ENCODE results near the gene CASQ2.

CASQ2 gene

GRCh38 chr1:115732316-115732715 lies 36.2 kb downstream of the CASQ2 start:
- DNase-seq (ENCODE audit: extremely low read depth in 1 of 2, low read depth in 1 of 2): no peak

- no peak for DNase-seq (ENCODE audit: extremely low read depth in 1 of 2, low read depth in 1 of 2)
Measured at GRCh38 chr1:115729756-115730155, 38.8 kb downstream of the CASQ2 start.

GRCh38 chr1:115728341-115728740 lies 40.2 kb downstream of the CASQ2 start:
- no peak for DNase-seq (ENCODE audit: extremely low read depth in 1 of 2, low read depth in 1 of 2)

- no peak for DNase-seq (ENCODE audit: extremely low read depth in 1 of 2, low read depth in 1 of 2)
Measured at GRCh38 chr1:115727706-115728249, 40.7 kb downstream of the CASQ2 start.

- no peak for DNase-seq (ENCODE audit: extremely low read depth in 1 of 2, low read depth in 1 of 2)
Measured at GRCh38 chr1:115726570-115726969, 41.9 kb downstream of the CASQ2 start.

- no peak for DNase-seq (ENCODE audit: extremely low read depth in 1 of 2, low read depth in 1 of 2)
Measured at GRCh38 chr1:115726161-115726560, 42.4 kb downstream of the CASQ2 start.

GRCh38 chr1:115725600-115725999 lies 42.9 kb downstream of the CASQ2 start:
- DNase-seq (ENCODE audit: extremely low read depth in 1 of 2, low read depth in 1 of 2): no peak

GRCh38 chr1:115723756-115724155 lies 44.8 kb downstream of the CASQ2 start:
- no peak for DNase-seq (ENCODE audit: extremely low read depth in 1 of 2, low read depth in 1 of 2)

- DNase-seq (ENCODE audit: extremely low read depth in 1 of 2, low read depth in 1 of 2): no peak
Measured at GRCh38 chr1:115722221-115722620, 46.3 kb downstream of the CASQ2 start.

- no peak for DNase-seq (ENCODE audit: extremely low read depth in 1 of 2, low read depth in 1 of 2)
Measured at GRCh38 chr1:115719285-115719684, 49.2 kb downstream of the CASQ2 start.

GRCh38 chr1:115718011-115718754 lies 50.3 kb downstream of the CASQ2 start:
- DNase-seq (ENCODE audit: extremely low read depth in 1 of 2, low read depth in 1 of 2): no peak

- DNase-seq (ENCODE audit: extremely low read depth in 1 of 2, low read depth in 1 of 2): no peak
Measured at GRCh38 chr1:115717541-115717940, 51.0 kb downstream of the CASQ2 start.

- no peak for DNase-seq (ENCODE audit: extremely low read depth in 1 of 2, low read depth in 1 of 2)
Measured at GRCh38 chr1:115714572-115715141, 53.9 kb downstream of the CASQ2 start.

GRCh38 chr1:115713906-115714305 lies 54.6 kb downstream of the CASQ2 start:
- DNase-seq (ENCODE audit: extremely low read depth in 1 of 2, low read depth in 1 of 2): no peak

GRCh38 chr1:115712911-115713609 lies 55.5 kb downstream of the CASQ2 start:
- DNase-seq (ENCODE audit: extremely low read depth in 1 of 2, low read depth in 1 of 2): no peak

GRCh38 chr1:115710859-115711624 lies 57.5 kb downstream of the CASQ2 start:
- no peak for DNase-seq (ENCODE audit: extremely low read depth in 1 of 2, low read depth in 1 of 2)

- no peak for DNase-seq (ENCODE audit: extremely low read depth in 1 of 2, low read depth in 1 of 2)
Measured at GRCh38 chr1:115706587-115707425, 61.7 kb downstream of the CASQ2 start.

GRCh38 chr1:115705963-115706362 lies 62.6 kb downstream of the CASQ2 start:
- no peak for DNase-seq (ENCODE audit: extremely low read depth in 1 of 2, low read depth in 1 of 2)

- no peak for DNase-seq (ENCODE audit: extremely low read depth in 1 of 2, low read depth in 1 of 2)
Measured at GRCh38 chr1:115705085-115705951, 63.2 kb downstream of the CASQ2 start.
